GM18507 (cell line): ENCODE results near the gene VAMP5.
"Not testable (repeated sequence)": the region's sequence is repeated elsewhere in the genome, so short reads cannot be mapped to it uniquely, and the experiment has no call there.

ENCODE experiments used
- DNase-seq: peaks from one replicate; pipeline ENCODE4 v3.0.0; 2011; ENCODE audit warnings: low read depth; ENCODE audit not compliant: insufficient read length; ENCODE audit errors: extremely low spot score
- FAIRE-seq: peaks from 2 replicates; lab custom pipeline; 2011; peaks lifted over from hg19 to GRCh38; lab: Jason Lieb, UNC

Gene VAMP5

GRCh38 chr2:85614757-85615156 lies 30.5 kb downstream of the VAMP5 start:
- not testable (repeated sequence) for FAIRE-seq, DNase-seq

GRCh38 chr2:85615413-85615728 lies 31.1 kb downstream of the VAMP5 start:
- no peak for DNase-seq
- no peak for FAIRE-seq

GRCh38 chr2:85617723-85618122 lies 33.5 kb downstream of the VAMP5 start:
- DNase-seq, FAIRE-seq: not testable (repeated sequence)

GRCh38 chr2:85619617-85620016 lies 35.4 kb downstream of the VAMP5 start:
- FAIRE-seq, result no peak
- no peak for DNase-seq

- no peak for FAIRE-seq
Observed at GRCh38 chr2:85621338-85621737, 37.1 kb downstream of the VAMP5 start.

GRCh38 chr2:85623991-85624390 lies 39.8 kb downstream of the VAMP5 start:
- FAIRE-seq (no peak), DNase-seq (no peak)

More at GRCh38 chr2:85621338-85621737, 37.1 kb downstream of the VAMP5 start:
- no peak for DNase-seq

GRCh38 chr2:85628658-85629057 lies 44.4 kb downstream of the VAMP5 start:
- FAIRE-seq, result no peak
- no peak for DNase-seq

GRCh38 chr2:85631316-85631715 lies 47.1 kb downstream of the VAMP5 start:
- DNase-seq, result no peak
- no peak for FAIRE-seq

GRCh38 chr2:85635011-85635410 lies 50.8 kb downstream of the VAMP5 start:
- FAIRE-seq, result no peak
- DNase-seq, result no peak

GRCh38 chr2:85635636-85636035 lies 51.4 kb downstream of the VAMP5 start:
- no peak for DNase-seq
- FAIRE-seq, result no peak

- no peak for DNase-seq
- FAIRE-seq, result no peak
Observed at GRCh38 chr2:85642725-85643124, 58.5 kb downstream of the VAMP5 start.
